ENCODE data around the gene MAML2.

DNA sequence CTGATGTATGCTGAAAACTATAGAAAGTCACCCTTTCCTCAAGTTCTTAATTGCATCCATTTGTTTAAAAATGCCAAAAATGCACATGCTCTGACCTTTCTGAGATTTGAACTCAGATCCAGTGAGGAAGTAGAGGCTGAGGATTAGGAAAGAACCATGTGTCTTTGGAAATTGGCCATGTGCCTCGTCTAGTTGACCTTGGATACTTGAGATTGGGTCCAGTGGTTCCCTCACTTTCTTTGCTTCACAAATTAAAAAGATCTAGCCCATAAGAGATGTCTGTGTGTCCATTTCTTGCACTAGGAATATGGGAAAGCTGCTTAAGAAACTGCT is 128.3 kb downstream of the MAML2 start:
- no peak for TF ChIP-seq POLR2A (IDR thresholded peaks at IDR 0.05)
- no peak for TF ChIP-seq CTCF (IDR thresholded peaks at IDR 0.05)
